ENCODE measurements around the gene TYMS. TPM values are rescaled to one million over a fixed set of nuclear protein-coding genes. Genes with fewer than 3 reads are reported as not detected.

TYMS gene
- 1 to 10 TPM; 1.2 to 2.2 (median 2.0) TPM for polyA plus RNA-seq

DNA sequence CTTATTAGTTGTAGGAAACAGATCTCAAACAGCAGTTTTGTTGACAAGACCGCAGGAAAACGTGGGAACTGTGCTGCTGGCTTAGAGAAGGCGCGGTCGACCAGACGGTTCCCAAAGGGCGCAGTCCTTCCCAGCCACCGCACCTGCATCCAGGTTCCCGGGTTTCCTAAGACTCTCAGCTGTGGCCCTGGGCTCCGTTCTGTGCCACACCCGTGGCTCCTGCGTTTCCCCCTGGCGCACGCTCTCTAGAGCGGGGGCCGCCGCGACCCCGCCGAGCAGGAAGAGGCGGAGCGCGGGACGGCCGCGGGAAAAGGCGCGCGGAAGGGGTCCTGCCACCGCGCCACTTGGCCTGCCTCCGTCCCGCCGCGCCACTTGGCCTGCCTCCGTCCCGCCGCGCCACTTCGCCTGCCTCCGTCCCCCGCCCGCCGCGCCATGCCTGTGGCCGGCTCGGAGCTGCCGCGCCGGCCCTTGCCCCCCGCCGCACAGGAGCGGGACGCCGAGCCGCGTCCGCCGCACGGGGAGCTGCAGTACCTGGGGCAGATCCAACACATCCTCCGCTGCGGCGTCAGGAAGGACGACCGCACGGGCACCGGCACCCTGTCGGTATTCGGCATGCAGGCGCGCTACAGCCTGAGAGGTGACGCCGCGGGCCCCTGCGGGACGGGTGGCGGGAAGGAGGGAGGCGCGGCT lies at the start of gene TYMS:
Gene TYMS (plus strand): TSS at position 343 of the 690 bp plus-strand sequence. CDS start 90 bp downstream, at position 433.
- H3K27ac ChIP-seq (ENCODE audit: low read depth, low read length) = no peak within 1 kb of the TSS
- WGBS, 3 donors = 0 to 1% (median 0%) methylated on average over 69 to 76 of the region's 79 CpGs

DNA sequence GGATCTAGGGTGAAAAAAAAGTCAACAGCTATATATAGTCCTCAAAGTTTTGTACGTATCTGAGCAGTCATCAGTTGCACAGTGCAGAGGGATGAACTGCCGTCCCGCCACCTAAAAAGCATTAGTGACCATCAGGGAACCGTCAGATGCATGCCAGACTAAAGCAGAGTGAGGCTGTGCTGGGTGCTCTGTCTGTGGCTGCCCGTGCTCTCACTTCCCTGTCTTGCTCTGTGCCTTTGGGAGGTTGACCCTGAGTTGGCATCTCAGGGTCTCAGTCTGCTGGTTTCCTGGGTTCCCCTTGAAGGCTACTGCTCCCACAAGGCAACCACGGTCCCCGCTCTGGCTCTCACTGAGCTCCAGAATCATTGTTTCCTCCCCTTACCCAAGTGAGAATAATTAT lies 49.5 kb upstream of the TYMS start:
- 87 to 89% (median 88%) methylated on average over 7 of the region's 7 CpGs for WGBS, 3 donors
- no peak overlapping the region for H3K27ac ChIP-seq (ENCODE audit: low read depth, low read length)

DNA sequence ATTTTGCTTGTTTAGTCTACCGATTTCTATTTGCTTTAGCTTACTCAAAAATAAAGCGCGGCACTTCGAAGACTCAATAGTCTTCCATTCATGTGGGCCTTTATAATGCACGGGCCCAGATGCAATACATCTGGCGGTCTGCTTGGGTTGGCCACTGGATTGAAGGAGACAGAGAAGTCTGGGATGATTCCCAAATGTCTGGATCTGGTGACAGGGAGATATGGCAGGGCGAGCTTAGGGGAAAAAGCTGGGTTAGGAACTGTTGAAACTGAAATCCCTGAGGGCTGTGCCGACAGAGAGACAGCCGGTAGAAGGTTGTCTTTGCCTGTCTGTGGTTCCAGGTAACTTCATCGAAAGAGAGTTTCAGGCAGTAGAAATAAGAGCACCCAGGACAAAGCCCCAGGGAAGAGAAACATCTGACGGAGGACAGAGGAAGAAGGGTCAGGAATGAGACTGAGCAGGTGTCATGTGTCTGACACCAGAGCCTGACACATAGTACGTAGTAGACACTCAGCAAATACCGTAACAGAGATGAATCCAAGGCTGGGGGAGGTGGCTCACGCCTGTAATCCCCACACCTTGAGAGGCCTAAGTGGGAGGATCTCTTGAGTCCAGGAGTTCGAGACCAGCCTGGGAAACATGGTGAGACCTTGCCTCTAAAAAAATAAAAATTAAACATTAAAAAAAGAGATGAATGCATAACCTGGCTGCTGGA lies 47.1 kb upstream of the TYMS start:
- H3K27ac ChIP-seq (ENCODE audit: low read depth, low read length) = no peak overlapping the region
- WGBS, 3 donors = 80 to 90% (median 86%) methylated on average over 15 of the region's 15 CpGs

DNA sequence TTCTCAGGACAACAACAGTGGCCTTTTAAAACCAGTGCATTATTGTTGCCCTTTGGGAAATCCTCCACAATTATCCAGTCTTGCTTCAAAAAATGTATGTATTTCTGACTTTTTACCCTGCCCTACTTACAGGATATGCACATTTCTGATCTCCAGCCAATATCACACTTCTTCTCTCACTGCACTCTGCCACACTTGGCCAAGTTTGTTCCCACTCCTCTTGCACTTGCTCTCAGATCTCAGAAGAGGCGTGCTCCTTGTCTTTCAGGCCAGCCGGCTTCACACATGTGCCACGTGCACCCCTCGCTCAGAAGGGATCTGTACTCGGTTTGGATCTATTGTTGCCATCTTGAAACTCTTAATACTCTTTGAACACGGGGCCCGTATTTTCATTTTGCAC lies 45.3 kb upstream of the TYMS start:
- WGBS, 3 donors = 82 to 92% (median 83%) methylated on average over 7 of the region's 7 CpGs

DNA sequence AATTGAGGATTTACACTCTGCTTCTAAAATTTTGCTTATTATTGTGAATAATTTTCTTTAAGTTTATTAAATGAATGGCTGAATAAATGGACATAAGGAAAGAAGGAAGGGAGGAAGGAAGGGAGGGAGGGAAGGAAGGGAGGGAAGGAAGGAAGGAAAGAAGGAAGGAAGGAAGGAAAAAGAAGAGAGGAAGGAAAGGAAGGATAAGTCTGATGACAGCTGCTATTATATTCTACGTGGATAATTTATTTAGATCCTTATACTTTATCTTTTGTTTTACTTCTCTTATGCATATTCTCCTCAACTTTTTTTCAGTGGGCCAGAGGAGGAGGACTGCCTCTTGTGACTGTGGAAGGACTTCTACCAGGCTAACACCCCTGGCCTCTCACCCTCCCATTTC lies 43.3 kb upstream of the TYMS start:
- 58 to 94% (median 76%) methylated on average over 1 of the region's 1 CpG for WGBS, 3 donors
- H3K27ac ChIP-seq (ENCODE audit: low read depth, low read length) = no peak overlapping the region

More for the DNA sequence above, 45.3 kb upstream of the TYMS start:
- no peak overlapping the region for H3K27ac ChIP-seq (ENCODE audit: low read depth, low read length)

DNA sequence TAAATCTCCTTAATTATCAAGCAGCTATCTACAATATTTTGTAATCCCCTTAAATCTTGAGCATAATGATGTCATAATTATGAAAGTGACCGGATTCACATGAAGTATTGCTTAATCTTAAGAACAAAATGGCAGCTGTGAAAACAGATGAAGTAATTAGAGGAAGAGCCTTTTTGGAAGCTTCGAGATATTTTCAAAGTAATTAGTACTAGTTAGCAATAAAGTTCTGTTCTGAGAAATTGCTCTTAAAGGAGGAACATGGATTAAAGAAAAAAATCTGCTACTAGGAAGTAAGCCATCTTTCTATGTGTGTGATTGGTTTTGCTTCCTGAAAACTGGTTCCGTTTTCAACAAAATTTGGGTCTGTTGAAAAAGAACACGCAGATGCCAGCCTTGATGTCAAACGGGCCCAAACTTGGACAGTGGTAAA lies 42.3 kb upstream of the TYMS start:
- 51 to 82% (median 57%) methylated on average over 5 of the region's 5 CpGs for WGBS, 3 donors
- no peak overlapping the region for H3K27ac ChIP-seq (ENCODE audit: low read depth, low read length)

DNA sequence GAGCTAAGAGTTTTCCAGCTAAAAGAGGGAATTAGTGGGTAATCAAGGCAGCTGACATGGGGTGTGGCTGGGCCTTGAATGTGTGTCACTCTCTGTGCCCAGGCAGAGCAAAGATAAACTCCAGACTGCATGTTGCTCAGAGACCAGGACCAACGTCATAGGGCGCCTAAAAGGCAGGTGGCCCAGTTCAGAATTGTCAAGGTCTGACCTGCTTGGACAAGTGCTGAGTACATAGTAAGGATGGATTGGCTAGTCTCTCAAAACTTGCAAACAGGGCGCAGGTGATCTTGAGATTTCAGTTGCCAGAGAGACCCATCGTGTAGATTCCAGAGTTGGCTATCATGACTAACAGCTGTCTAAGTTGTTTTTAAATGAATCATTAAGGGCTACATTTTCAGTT lies 41.7 kb upstream of the TYMS start:
- WGBS, 3 donors = 37 to 78% (median 76%) methylated on average over 4 of the region's 4 CpGs
- H3K27ac ChIP-seq (ENCODE audit: low read depth, low read length) = no peak overlapping the region

DNA sequence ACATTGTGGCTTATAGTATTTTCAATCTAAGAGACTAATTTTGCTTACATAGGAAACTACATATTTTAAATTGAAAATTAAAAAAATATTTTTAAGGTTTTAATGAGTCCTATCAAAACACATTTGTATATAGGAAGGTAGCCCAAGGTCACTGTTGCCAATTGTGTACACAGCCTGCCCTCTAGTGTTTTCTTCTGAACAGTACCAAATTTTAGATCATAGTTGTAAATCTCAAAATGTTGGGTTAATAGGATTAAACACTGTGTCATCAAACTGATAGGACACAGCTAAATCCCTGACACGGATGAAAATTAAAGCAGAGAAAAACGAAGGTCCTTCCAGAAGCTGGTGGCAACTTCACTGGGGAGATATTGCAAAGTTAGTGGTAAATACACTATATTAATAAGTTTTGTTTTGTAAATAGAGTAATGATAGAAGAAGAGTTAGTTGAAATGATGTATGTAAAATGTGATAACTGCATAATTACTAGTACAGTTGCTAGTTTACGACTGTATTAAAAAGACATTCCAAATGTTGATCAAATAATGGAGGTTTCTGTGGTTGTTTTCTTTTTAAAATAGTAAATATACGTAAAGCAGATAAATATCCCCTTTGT lies 41.0 kb upstream of the TYMS start:
- H3K27ac ChIP-seq (ENCODE audit: low read depth, low read length) = no peak overlapping the region
- 26 to 36% (median 34%) methylated on average over 4 of the region's 4 CpGs for WGBS, 3 donors

DNA sequence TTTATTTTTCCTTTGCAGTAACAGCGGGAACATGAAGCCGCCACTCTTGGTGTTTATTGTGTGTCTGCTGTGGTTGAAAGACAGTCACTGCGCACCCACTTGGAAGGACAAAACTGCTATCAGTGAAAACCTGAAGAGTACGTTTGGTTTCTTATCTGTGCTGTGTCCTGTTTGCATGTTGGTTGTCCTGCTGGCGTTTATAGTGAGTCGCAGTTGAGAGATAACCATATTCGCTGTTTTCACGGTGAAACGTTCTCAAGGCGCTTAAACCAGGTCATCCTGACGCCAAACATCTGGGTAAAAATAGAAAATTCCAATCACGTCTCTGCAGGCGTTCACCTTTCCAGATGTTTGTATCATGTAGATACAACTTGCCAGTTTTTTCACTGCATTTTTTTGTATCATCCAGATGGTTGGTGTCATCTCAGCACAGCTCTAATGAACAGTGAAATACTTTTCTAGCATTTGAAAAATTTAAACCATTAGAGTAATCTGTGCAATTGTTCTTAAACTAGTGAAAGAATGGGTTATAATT lies 39.4 kb upstream of the TYMS start:
- WGBS, 3 donors = 65 to 75% (median 74%) methylated on average over 13 of the region's 13 CpGs
- H3K27ac ChIP-seq (ENCODE audit: low read depth, low read length) = no peak overlapping the region

DNA sequence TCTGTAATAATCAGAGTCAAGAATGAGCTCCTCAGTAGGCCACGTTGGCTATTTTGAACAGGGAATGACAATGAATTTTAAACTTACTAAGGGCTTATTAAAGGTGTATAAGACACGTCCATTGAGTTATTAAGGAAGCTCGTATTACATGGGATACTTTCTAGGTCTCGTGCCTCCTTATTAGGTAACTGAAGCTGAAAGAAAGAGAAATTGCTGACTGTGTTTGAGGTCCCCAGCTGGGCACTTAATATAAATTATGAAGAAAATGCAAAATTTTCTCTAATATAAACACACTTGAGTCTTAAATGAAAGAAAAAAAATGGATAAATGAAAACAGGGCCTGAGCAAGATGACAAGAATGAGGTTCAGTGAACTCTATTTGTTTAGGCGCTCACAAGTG lies 38.8 kb upstream of the TYMS start:
- WGBS, 3 donors = 84 to 88% (median 87%) methylated on average over 5 of the region's 5 CpGs
- H3K27ac ChIP-seq (ENCODE audit: low read depth, low read length) = no peak overlapping the region

DNA sequence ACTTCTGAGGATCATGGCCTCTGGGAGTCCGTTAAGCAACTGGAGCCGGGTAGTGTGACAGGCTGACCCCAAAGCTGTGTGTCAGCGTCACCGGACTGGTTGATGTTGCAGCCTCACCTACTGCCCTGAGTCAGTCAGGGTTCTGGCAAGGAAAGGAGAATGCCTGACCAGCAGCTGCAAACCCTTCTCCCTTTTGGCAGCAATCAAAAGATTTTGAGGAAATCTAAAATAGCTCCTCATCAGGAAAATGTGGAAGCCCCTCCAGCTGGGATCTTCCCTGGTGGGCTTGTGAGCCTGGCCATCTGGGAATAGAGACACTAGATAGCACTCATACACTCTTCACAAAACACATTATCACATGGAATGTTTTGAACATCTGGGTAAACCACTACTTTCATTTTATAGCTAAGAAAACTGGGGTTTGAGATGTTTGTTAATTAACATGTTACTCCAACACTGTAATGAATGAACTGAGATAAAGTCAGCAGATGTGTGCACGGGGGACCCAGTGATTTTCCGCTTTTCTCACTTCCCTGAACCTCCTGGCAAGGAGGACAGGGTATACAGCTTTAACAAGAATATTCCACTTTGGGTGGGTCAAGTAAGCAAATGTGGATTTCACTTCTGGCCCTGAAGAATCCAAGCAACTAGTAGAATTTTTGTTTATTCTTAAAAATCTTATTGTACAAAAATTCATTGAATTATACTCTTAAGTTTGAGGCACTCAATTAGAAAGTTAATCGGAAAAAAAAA lies 36.0 kb upstream of the TYMS start:
- no peak overlapping the region for H3K27ac ChIP-seq (ENCODE audit: low read depth, low read length)
- 50 to 60% (median 58%) methylated on average over 7 of the region's 7 CpGs for WGBS, 3 donors

DNA sequence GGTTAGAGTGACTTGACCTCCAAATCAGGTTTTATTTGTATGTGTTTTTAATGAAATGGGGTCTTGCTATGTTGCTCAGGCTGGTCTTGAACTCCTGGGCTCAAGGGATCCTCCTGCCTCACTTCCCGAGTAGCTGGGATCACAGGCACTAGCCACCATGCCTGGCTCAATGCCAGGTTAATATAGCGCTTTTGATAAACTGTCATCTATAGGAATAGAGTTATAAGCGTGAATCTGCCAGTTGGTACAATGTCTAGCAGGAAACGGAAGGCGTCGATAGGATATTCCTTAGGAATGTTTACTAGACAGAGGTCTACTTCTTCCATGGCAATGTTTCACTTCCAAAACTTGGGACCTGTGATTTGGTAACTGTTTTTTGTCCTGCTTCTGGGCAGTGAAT lies 35.2 kb upstream of the TYMS start:
- H3K27ac ChIP-seq (ENCODE audit: low read depth, low read length) = no peak overlapping the region
- 73 to 78% (median 77%) methylated on average over 6 of the region's 6 CpGs for WGBS, 3 donors

DNA sequence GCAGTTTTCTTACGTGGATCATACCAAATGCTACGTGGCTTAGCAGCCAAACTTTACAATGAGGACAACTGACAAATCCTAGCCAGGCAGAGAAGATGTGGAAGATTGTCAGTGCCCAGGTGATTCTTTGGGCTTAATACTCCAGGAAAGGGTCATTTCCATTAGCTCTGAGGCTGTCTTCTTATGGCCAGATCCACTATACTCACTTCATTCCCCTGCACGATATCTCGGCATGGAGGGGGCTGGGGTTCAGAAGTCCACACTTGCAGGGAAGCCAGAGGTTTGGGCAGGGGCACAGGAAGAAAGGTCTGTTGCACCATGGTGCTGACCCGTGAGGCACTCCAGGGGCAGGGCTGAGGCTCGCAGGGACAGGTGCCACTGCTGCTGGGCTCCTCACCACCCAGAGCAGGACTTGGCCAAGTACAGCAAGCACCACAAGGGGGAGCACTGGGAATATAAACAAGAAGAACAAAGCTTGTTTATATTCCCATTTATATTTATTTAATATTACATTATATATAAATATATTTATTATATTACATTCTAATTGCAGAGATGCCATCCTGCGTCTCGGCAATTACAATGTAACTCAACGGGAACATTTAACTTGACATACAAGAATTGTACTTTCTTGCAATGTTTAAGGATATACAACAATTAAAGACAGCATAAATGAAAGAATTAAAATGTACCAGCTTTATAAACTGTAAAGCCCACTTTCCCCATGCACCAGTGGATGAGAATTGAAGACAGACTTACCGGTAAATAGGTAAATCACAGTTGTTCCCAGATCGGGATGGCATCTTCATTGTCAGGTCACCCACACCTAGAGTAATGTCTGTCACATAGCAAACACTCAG lies 33.5 kb upstream of the TYMS start:
- H3K27ac ChIP-seq (ENCODE audit: low read depth, low read length) = no peak overlapping the region
- 52 to 69% (median 61%) methylated on average over 11 of the region's 11 CpGs for WGBS, 3 donors

DNA sequence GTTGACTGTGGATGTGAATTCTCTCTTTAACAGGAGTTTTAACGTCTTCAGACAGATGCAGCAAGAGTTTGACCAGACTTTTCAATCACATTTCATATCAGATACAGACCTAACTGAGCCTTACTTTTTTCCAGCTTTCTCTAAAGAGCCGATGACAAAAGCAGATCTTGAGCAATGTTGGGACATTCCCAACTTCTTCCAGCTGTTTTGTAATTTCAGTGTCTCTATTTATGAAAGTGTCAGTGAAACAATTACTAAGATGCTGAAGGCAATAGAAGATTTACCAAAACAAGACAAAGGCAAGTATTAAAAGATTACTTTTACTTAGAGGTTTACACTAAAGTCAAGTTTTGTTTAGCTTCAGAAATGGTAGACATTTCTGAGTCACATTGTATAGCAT lies 30.2 kb upstream of the TYMS start:
- H3K27ac ChIP-seq (ENCODE audit: low read depth, low read length) = no peak overlapping the region
- WGBS, 3 donors = 59 to 76% (median 63%) methylated on average over 2 of the region's 2 CpGs

DNA sequence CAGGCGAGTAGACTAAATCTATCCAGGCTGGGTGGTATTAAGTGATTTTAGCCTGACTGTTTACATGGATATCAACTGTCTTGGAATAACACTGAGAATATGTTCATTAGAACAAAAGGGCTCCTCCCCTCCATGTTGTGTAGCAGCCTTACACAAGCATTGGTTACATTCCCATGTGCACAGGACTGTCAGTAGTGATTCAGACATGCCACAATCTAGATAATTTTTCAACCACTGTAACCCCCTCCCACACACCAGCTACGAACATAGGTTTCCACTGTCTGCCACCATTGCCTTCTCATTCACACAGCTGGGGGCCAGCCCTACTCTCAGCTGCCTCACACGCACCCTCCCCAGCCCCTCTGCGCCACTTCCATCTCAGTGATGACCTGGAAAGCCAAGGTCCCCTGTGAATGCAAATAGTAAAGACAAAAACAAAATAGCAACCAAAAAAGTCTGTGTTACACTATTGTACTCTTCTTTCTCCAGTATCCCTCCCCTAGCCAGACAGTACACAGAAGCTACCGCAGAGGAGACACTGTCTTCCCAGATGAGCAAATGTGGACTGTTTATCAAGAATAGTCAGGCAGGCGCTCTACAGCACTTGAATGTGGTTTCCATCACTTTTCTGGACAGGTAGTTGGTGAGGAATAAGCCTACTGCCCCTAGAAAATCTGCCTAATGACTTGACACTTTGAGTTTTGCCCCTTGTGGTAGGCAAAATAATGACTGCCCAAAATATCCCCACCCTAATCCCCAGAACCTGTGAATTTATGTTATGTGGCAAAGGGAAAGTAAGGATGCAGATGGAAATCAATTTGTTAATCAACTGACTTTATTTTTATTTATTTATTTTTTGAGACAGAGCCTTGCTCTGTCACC lies 27.9 kb upstream of the TYMS start:
- 80 to 92% (median 91%) methylated on average over 6 of the region's 6 CpGs for WGBS, 3 donors
- no peak overlapping the region for H3K27ac ChIP-seq (ENCODE audit: low read depth, low read length)

DNA sequence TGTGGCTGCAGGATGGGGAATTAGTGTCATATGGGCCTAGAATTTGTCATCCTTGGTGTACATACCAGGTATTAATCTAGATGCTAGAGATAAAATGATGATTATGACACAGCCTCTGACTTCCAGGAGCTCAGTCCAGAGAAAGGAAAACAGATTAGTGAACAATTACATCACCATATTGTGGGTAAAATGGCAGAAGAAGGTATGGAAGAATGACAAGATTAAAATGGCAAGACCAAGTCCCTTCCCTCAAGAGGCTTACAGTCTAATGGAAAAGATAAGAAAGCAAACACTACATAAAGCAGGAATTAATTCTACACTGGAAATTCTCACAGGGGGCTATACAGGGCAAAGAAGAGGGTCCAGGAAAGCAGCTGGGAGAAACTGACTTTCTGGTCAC lies 25.9 kb upstream of the TYMS start:
- H3K27ac ChIP-seq (ENCODE audit: low read depth, low read length) = no peak overlapping the region

DNA sequence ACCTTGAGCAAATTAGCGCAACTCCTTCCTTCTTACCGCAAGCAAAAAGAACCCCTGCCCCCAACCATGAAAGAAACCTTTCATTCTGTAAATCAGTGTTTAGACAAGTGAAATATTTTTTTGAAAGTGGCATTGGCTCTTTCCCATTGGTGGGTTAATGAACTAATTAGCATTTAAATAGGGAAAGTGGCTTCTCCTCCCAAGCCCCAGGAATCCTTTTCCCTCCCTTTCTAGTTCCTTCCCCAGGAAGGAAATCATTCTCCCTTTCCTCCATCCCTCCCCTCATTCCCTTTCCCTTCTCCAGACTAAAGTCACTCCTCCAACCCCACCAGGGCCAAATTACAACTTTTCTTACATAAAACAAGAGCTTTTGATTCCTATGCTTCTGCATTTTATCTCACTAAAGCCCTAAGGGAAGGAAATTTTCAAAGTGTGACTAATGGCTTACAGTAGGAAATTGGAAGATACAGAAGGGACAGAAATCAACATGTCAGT lies 22.9 kb upstream of the TYMS start:
- 58 to 81% (median 72%) methylated on average over 2 of the region's 2 CpGs for WGBS, 3 donors
- H3K27ac ChIP-seq (ENCODE audit: low read depth, low read length) = no peak overlapping the region
